GM12878 (cell line): ENCODE measurements around the gene SLMAP. TPM values are rescaled to one million over a fixed set of nuclear protein-coding genes. Genes with fewer than 3 reads are reported as not detected.

Experiments used
- ATAC-seq: fragments of 200-7000 bp; cut with Tn5 transposase; 3 replicates; pipeline ENCODE4 v1.9.1; 2020; ENCODE audit warnings: mild to moderate bottlenecking, moderate library complexity
- BruUV-seq: library from RNA; stranded (reverse); fragments of 400-500 nt; replicated peaks from 2 replicates; lab custom pipeline; 2021; lab: Mats Ljungman, UMichigan
- CTCF ChIA-PET: fragments of 300-600 bp; sonication (Branson Sonifier 250); formaldehyde crosslinking; extraction: SDS; loops from one replicate; lab custom pipeline; 2021; ENCODE audit warnings: inconsistent platforms; lab: Yijun Ruan, JAX
- POLR2A ChIA-PET: fragments of 350-600 bp; formaldehyde crosslinking; extraction: SDS; loops from one replicate; lab custom pipeline; 2021; ENCODE audit warnings: inconsistent platforms; lab: Charles Lee
- RAD21 ChIA-PET: fragments of 300-600 bp; sonication (Branson Sonifier 250); formaldehyde crosslinking; loops from one replicate; lab custom pipeline; 2023; ENCODE audit warnings: antibody characterized with exemption; ENCODE audit not compliant: unreplicated experiment; lab: Charles Lee
- SMC1A ChIA-PET: fragments of 300-600 bp; sonication (Branson Sonifier 250); formaldehyde crosslinking; loops from one replicate; lab custom pipeline; 2023; ENCODE audit not compliant: unreplicated experiment, uncharacterized antibody; lab: Charles Lee
- DNase-seq: peaks from one replicate; pipeline ENCODE4 v3.0.0-alpha.2; 2011; ENCODE audit warnings: low read depth, low spot score
- FAIRE-seq: peaks from 3 replicates; lab custom pipeline; 2011; peaks lifted over from hg19 to GRCh38; lab: Jason Lieb, UNC
- H2AFZ ChIP-seq: 2 replicates; pipeline ENCODE4 v1.6.0; 2011; ENCODE audit warnings: low read depth, low read length, control low read depth; ENCODE audit not compliant: control insufficient read depth
- H3K27ac ChIP-seq: 2 replicates; pipeline ENCODE4 v1.5.1; 2011; ENCODE audit warnings: control low read depth; ENCODE audit not compliant: control insufficient read depth, insufficient read depth
- H3K27me3 ChIP-seq, 2 experiments: replicated peaks in 1 of 2; 2 replicates each; pipeline versions ENCODE4 v1.6.0 to v1.6.1; 2011; ENCODE audit warnings: low read length in 1 of 2; ENCODE audit not compliant: control insufficient read depth in 2 of 2, insufficient read depth in 2 of 2
- H3K36me3 ChIP-seq, 2 experiments: 2 replicates each; pipeline ENCODE4 v1.5.1; 2011; ENCODE audit warnings: low read length in 1 of 2; ENCODE audit not compliant: control insufficient read depth in 2 of 2, insufficient read depth in 2 of 2
- H3K4me1 ChIP-seq: 2 replicates; pipeline ENCODE4 v1.6.1; 2011; ENCODE audit warnings: mild to moderate bottlenecking, low read length, moderate library complexity, mixed read lengths; ENCODE audit not compliant: control insufficient read depth, insufficient read depth
- H3K4me2 ChIP-seq: 2 replicates; pipeline ENCODE4 v1.6.0; 2011; ENCODE audit warnings: control low read depth; ENCODE audit not compliant: control insufficient read depth, insufficient read depth
- H3K4me3 ChIP-seq: fragments of 200-600 bp; sonication (generic); 2 replicates; pipeline ENCODE4 v1.5.1; 2016
- H3K79me2 ChIP-seq: 2 replicates; pipeline ENCODE4 v1.6.0; 2011; ENCODE audit warnings: low read length; ENCODE audit not compliant: control insufficient read depth, insufficient read depth
- H3K9ac ChIP-seq: 2 replicates; pipeline ENCODE4 v1.8.0; 2011; ENCODE audit warnings: low read length, control low read depth, mixed read lengths; ENCODE audit not compliant: control insufficient read depth, insufficient read depth
- H3K9me3 ChIP-seq: replicated peaks from 3 replicates; pipeline ENCODE4 v1.5.1; 2011; ENCODE audit warnings: mild to moderate bottlenecking, low read length; ENCODE audit not compliant: control insufficient read depth, insufficient read depth
- H4K20me1 ChIP-seq: 2 replicates; pipeline ENCODE4 v1.6.0; 2011; ENCODE audit not compliant: control insufficient read depth, insufficient read depth
- BACH1 ChIP-seq: fragments of 450-650 bp; IDR thresholded peaks from 2 replicates; pipeline ENCODE4 v1.6.1; 2017; ENCODE audit warnings: mild to moderate bottlenecking, borderline replicate concordance
- CREB1 ChIP-seq: IDR thresholded peaks from 2 replicates; pipeline ENCODE4 v1.6.1; 2012; ENCODE audit warnings: low read depth, mild to moderate bottlenecking, inconsistent platforms
- DPF2 ChIP-seq: fragments of 450-650 bp; IDR thresholded peaks from 2 replicates; pipeline ENCODE4 v1.6.1; 2017; ENCODE audit warnings: mild to moderate bottlenecking
- EZH2 ChIP-seq: IDR thresholded peaks from 2 replicates; pipeline ENCODE4 v1.6.1; 2012; ENCODE audit warnings: low read depth, mild to moderate bottlenecking, control low read depth, inconsistent platforms, low read length, borderline replicate concordance; ENCODE audit not compliant: control insufficient read depth
- IKZF1 ChIP-seq: fragments of 450-650 bp; conservative IDR thresholded peaks from 2 replicates; pipeline ENCODE4 v1.6.1; 2017; ENCODE audit warnings: antibody characterized with exemption, mild to moderate bottlenecking
- MEF2B ChIP-seq: fragments of 450-650 bp; IDR thresholded peaks from 2 replicates; pipeline ENCODE4 v1.6.1; 2018; ENCODE audit warnings: mild to moderate bottlenecking, moderate library complexity; ENCODE audit not compliant: partially characterized antibody, poor library complexity, severe bottlenecking
- NBN ChIP-seq: fragments of 450-650 bp; IDR thresholded peaks from 2 replicates; pipeline ENCODE4 v1.6.1; 2016
- NRF1 ChIP-seq: conservative IDR thresholded peaks from 2 replicates; pipeline ENCODE4 v1.6.1; 2011; ENCODE audit warnings: mild to moderate bottlenecking, low read depth, low read length, improper control_type of control experiment
- PBX3 ChIP-seq: IDR thresholded peaks from 2 replicates; pipeline ENCODE4 v1.6.1; 2011; ENCODE audit warnings: mild to moderate bottlenecking, low read depth, low read length, moderate library complexity; ENCODE audit not compliant: insufficient replicate concordance
- SUPT20H ChIP-seq: IDR thresholded peaks from 2 replicates; pipeline ENCODE4 v1.6.1; 2011; ENCODE audit warnings: low read depth, mild to moderate bottlenecking, low read length, moderate library complexity, borderline replicate concordance; ENCODE audit not compliant: control insufficient read depth
- TAF1 ChIP-seq: IDR thresholded peaks from 2 replicates; pipeline ENCODE4 v1.6.1; 2011; ENCODE audit warnings: mild to moderate bottlenecking, low read depth, low read length, borderline replicate concordance
- TARDBP ChIP-seq: IDR thresholded peaks from 2 replicates; pipeline ENCODE4 v1.6.1; 2016; ENCODE audit warnings: borderline replicate concordance
- TCF3 ChIP-seq: IDR thresholded peaks from 2 replicates; pipeline ENCODE4 v1.6.1; 2012; ENCODE audit warnings: low read depth, mild to moderate bottlenecking, low read length, borderline replicate concordance; ENCODE audit not compliant: insufficient read depth
- WGBS: methylation state at CpG from one replicate; pipeline ENCODE4 v1.1.6; 2016; ENCODE audit warnings: low lambda C conversion rate; ENCODE audit not compliant: insufficient replicate concordance, insufficient coverage; ENCODE audit errors: missing lambda C conversion rate; 5-methylcytosine and 5-hydroxymethylcytosine counted together
- in situ Hi-C: fragments of 300-500 bp; cut with MboI; formaldehyde crosslinking; loops from 9 replicates; pipeline ENCODE4 v1.14.3; 2018; ENCODE audit warnings: mixed read lengths
- intact Hi-C: fragments of 100-400 bp; cut with micrococcal nuclease; formaldehyde crosslinking; loops from one replicate; pipeline ENCODE4 v1.14.2; 2022; ENCODE audit not compliant: unreplicated experiment
- polyA plus RNA-seq, 11 experiments: library from polyadenylated mRNA; depleted of rRNA in 4 of 11; unstranded in 6 of 11; stranded (reverse) in 5 of 11; fragments of >200 nt; fragmentation: Nextera tagmentation in 4 of 11; fragmentation: Illumina TruSeq in 1 of 11; extraction: Ambion mirVana in 4 of 11; extraction: Trizol in 1 of 11; gene quantifications; 1 replicate in 1 of 11; 2 replicates in 10 of 11; pipeline versions ENCODE4 v1.2.1 to v1.2.3, GENCODE V29; 2011 to 2016; ENCODE audit warnings: inconsistent platforms in 2 of 11, missing spikeins in 2 of 11, low read depth in 1 of 11
- total RNA-seq, 4 experiments: library from RNA; depleted of rRNA in 3 of 4; stranded (reverse); fragments of >200 nt in 3 of 4; fragmentation: Illumina TruSeq in 1 of 4; extraction: Trizol in 1 of 4; gene quantifications; 2 replicates each; pipeline versions ENCODE4 v1.2.1 to v1.2.3, GENCODE V29; 2013 to 2021

Gene SLMAP
- total and polyA plus RNA-seq, 10 of the 15 experiments (the other 5 are each of a cell fraction or from before 2014, with no cell fraction given) = 8.3 to 43.8 (median 26.4) TPM

DNA sequence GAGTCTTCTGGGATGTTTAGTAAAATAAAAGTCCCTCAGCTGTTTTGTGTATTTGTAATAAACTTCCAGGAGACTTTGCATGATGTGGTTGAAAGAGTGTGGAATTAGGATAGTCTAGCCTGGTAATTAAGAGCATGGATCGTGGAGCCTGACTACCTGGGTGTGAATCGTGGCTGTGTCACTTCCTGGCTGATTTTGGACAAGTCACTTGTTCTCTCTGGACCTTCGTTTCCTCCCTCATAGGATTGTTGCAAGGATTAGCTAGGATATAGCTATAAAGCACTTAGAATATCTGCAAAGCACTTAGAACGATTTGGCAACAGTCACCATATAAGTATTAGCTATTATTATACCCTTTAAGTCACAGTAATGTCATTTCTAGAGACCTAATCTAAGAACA, 40.2 kb downstream of the SLMAP start (continued):
- no peak for TF ChIP-seq DPF2
- no peak for TF ChIP-seq BACH1
- no peak for TF ChIP-seq TAF1
- TF ChIP-seq PBX3 = no peak

- no peaks in the 10 kb centered on the region for H3K27me3 ChIP-seq
- DNase-seq (no peak), FAIRE-seq (no peak), ATAC-seq (peak; percentile 38; the same call in 2 of the 3 replicates)
- no peak overlapping the region for H3K4me2 ChIP-seq
- H3K27ac ChIP-seq = no peak overlapping the region
- WGBS = 99% methylated on average over 3 of the region's 3 CpGs
- H2AFZ ChIP-seq = no peak overlapping the region
- no peaks in the 10 kb centered on the region; a peak in 1 of 4 replicates for H3K36me3 ChIP-seq
- H3K79me2 ChIP-seq = peaks cover 30% of the 10 kb centered on the region
- in situ Hi-C loops (no loop called here), intact Hi-C loops (no loop called here)
- no peaks in the 10 kb centered on the region for H4K20me1 ChIP-seq
- RAD21 ChIA-PET = interaction anchor here (0.6 to 2.0 kb wide), 10 partner anchors 12 to 198 kb away, joined by 3 to 7 read pairs (median 4); partner anchors contain the start of gene SLMAP
- H3K4me3 ChIP-seq = no peak overlapping the region
- no TSS peak for BruUV-seq
- POLR2A ChIA-PET = interaction anchor here (0.6 kb wide), 1 partner anchor 135 kb away, joined by 3 read pairs; no protein-coding TSS in a partner anchor
- H3K4me1 ChIP-seq = peaks cover 9% of the 10 kb centered on the region
- H3K9ac ChIP-seq = no peak overlapping the region
- CTCF ChIA-PET = interaction anchor here (0.7 to 3.2 kb wide), 10 partner anchors 13 to 628 kb away, joined by 3 to 15 read pairs (median 4); no protein-coding TSS in a partner anchor
- H3K9me3 ChIP-seq = no peaks in the 10 kb centered on the region
- SMC1A ChIA-PET = interaction anchor here (0.8 to 5.0 kb wide), 13 partner anchors 9 to 400 kb away, joined by 3 to 39 read pairs (median 6); partner anchors contain the start of gene SLMAP
- TF ChIP-seq NRF1 (no peak), IKZF1 (no peak), TCF3 (no peak), TARDBP (no peak), MEF2B (no peak), SUPT20H (no peak), NBN (no peak), EZH2 (no peak), CREB1 (no peak)
Measured at GRCh38 chr3:57797701-57798487, 41.8 kb downstream of the SLMAP start.
